NCI-H345 treated with DMSO at 0.1 percent for 48 hours (cell line): Measurements from ENCODE around the gene LMNTD2.

Source experiments
- DNase-seq: peaks from one replicate; lab custom pipeline; 2025; ENCODE audit not compliant: unreplicated experiment; lab: John Stamatoyannopoulos, UW

Gene LMNTD2

DNA sequence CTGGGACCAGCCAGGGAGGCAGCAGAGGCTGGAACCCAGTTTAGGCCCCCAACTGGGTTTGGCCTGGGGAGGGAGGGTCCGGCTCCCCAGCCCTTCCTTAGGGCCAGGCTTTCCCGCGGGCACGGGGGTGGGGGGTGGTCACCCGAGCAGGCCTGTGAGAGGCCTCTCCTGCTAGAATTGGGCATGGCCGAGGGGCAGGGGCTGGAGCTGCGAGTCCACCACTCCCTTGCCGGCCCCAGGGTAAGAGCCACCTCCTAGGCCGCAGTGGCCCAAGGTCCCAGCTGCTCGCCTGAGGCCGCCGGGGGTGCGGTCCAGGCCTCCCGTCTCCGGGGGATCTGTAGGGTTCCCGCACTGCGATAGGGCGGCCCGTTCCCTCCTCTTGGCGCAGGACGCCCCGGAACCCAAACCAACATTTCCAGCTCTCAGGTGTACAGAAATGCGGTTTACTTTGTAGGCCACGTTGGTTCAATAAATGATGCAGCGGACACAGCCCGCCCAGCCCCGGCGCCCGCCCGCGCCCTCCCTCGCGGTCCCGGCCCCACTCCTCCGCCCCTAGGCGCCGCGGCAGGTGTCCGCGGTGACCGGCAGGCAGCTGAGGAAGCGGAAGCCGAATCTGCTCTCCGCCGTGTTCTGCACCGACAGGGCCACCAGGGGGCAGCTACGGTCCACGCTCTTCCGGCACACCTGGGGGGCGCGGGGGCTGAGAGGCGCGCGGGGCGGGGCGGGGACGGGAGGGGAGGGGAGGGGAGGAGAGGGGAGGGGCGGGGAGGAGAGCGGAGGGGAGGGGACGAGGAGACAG, 5.9 kb downstream of the LMNTD2 start:
- DNase-seq: peak; percentile 80

DNA sequence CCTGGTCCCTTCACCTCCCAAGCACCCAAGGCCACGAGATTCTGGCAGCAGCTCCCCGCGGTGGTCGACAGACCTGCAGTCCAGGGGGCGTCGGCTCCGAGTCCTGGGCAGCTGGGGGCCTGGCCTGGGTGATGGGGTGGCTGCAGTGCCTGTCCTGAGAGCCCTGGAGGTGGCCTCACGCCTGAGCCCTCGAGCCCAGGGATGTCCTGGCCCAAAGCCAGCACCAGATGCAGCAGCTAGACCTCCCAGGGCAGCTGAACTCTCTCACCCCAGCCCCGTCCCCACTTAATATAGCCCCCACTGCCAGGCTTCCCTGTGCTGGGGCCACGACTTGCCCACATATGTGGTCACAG, 6.6 kb downstream of the LMNTD2 start:
- no peak for DNase-seq

DNA sequence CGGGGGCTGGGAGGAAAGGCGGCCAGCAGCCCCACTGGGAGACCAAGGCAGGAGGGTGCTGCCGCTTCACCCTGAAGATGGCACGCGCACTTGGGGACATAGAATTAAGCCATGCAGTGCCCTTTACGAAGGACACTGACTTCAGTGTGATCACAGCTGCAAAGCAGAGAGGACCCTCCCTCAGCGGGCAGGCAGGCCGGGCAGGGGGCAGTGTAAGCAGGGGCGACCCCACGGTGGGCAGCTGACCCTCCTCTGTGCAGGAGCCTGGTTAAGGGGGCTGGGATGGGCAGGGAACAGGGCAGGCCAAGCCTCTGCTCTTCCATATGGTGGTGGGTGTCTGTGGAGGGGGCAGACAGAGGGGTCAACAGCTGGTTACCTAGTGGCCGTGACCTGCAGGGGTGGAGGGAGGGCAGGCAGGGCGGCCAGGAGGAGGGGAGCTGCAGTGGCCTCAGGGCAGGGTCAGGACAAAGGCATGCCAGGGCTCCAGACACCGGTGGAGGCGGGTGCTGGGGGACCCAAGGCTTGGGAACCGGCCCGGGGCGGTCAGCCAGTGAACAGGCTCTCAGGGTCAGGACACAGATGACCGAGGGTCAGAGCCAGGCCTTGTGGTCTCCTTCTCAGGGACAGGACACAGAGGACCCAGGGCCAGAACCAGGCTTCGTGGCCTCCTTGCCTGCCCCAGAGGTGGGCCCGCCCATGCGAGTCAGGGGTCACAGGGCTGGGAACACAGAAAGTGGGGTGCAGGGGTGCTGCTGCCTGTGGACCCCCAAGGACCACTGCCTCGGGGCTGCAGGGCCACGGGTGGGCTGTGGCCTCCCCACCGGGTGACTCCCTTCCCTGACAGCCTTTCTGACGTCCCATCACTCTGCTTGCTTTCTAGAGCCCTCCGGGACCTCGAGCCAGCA, 7.2 kb downstream of the LMNTD2 start:
- DNase-seq: no peak

DNA sequence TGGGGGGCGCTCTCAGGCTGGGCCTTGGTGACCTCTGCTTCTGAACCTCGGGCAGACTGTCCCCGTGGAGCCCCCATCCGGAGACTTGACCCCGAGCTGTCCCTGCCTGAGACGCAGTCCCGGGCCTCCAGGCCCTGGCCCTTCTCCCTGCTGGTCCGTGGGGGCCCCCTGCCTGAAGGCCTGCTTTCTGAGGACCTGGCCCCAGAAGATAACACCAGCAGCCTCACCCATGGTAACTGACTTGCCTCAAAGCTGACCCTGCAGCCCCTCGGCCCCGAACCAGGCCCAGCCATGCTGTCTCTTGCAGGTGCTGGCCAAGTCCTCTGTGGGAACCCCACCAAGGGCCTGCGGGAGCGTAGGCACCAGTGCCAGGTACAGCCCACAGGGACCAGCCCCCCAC, 8.9 kb downstream of the LMNTD2 start:
- no peak for DNase-seq

DNA sequence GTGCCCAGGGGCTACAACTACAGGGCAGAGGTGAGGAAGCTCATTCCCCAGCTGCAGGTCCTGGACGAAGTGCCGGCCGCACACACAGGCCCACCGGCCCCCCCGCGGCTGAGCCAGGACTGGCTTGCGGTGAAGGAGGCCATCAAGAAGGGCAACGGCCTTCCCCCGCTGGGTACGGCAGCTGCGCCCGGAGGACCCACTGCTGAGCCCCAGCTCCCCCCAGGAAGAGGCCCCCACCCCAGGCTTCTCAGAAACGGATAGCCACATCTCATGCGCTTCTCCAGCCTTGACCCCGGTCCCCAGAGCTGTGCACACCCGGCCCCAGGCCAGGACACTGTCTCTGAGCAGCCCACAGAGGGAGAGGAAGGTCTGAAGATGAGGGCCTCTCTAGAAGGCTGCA, 9.4 kb downstream of the LMNTD2 start:
- DNase-seq: no peak

DNA sequence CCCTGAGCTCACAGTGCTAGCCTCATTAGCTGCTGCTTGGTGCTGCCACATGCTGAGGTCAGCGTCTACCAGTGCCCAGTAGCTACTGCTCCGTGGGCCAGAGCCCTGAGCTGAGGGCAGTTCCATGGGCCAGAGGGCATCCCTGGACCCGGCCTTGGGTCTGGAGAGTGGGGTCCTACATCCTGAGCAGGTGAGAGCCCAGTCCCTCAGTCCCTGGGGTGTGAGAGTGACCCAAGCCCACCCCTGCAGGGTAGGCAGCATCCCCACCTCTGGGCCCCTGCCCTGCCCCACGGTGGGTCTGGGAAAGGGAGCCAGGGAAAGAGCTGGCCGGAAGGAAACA, 9.8 kb downstream of the LMNTD2 start:
- no peak for DNase-seq

DNA sequence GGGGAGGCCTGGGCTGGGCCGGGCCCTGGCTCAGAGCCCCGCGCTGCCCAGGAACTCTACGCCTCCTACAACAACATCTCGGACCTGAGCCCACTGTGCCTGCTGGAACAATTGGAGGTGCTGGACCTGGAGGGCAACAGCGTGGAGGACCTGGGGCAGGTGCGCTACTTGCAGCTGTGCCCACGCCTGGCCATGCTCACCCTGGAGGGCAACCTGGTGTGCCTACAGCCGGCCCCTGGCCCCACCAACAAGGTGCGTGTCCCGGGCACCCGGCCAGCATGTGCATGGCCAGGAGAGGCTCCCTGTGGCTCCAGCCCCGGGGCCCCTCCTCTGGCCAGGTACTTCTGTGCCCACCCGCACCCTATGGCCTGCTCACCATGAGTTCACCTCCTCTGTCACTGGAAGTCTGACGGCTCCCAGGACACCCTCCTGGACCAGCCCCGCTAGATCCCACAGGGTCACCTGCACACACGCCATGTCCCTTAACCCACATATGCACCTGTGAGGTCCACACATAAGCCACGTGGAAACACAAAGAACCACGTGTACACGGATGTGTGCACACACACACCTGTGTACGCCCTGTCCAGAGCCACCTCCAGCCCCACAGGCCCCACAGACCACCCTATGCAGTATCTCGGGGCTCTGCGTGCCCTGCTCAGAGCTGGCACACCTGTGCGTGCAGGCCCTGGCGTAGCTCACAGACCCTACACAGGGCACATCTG, 10.4 kb downstream of the LMNTD2 start:
- DNase-seq: no peak

DNA sequence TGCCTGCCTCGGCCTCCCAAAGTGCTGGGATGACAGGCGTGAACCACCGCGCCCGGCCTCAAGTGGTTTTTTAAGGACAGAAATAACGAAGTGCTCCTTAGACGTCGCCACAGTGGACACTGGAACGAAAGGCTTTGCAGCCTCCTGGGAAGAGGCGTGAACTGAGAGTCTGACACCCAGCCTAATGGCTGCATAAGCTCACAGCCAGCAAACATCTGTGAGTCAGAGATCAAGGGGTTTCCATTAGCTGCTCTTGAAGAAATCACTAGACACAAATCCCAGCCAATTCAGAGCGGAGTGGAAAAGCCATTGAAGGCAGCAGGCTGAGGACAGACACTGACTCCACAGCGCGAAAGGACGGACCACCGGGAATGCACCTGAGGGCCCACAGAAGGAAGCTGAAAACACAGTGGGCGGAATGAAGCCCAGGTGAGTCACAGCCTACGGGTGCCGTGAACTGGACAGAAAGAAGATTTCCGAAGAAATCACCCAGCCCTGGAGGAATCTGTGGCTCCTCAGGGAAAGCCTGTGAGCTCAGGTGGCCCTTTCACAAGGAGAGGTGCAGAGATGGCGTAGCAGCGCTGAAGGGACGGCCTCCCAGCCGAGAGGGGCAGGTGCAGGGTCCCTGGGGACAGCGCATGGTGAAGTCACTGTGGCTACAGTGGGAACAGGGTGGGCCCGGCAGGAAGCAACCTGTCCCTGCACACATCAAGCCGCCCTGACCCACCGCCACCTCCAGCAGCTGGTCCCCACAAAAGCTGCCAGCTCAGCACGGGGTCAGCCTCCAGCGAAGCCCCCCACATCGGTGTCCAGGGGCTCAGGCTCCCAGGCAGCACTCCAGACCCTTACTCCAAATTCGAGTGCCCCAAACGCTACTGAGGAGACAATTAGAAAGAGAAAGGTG, 11.6 kb downstream of the LMNTD2 start:
- DNase-seq: no peak

DNA sequence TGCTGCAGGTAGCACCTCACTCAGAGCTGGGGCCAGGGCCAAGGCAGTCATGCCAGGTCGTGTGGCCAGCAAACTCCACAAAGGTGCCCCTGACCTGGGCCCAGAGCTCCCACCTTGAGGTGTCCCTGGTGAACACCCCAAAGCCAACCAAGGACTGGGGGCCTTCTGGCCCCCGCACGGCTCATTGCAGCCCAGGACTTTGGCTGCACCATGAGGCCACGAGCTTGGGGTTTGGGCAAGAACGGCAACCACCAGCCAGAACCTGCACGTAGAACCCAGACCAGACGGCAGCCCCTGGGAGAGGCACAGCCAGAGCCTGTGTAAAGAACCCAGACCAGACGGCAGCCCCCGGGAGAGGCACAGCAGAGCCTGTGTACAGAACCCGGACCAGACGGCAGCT, 15.4 kb downstream of the LMNTD2 start:
- no peak for DNase-seq

DNA sequence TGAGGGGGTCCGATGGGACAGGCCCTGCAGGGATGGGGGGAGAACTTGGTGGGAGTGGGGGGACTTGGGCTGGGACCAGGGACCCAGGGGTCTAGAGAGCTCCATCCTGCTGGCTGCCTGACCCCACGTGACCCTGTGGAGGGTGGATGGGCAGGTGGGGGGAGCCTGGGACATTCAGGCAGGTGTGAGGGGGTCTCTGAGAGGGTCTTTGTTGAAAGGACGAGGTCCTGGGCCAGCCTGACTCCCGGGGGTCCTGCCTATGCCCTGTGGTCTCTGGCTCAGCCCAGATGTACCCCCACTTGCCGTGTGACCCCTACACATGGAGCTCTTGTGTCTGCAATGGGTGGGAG, 15.7 kb downstream of the LMNTD2 start:
- no peak for DNase-seq

DNA sequence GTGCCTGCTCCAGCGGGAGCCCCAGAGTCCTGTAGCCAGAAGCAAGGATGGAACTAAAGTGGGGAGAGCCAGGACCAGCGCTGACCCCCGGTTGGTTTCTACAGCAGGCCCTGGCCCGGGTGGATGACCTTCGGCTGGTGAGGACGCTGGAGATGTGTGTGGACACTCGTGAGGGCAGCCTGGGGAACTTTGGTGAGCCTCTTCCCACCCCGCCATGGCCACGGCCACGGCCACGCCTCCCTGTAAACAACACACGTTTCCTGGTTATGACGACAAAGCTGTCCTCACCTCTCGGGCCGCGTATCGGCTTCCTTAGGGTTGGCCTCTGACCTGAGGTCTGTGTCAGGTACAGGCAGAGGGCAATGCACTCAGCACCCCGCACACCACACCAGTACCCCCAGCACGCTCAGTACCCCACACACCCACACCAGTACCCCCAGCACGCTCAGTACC, 19.1 kb downstream of the LMNTD2 start:
- no peak for DNase-seq

DNA sequence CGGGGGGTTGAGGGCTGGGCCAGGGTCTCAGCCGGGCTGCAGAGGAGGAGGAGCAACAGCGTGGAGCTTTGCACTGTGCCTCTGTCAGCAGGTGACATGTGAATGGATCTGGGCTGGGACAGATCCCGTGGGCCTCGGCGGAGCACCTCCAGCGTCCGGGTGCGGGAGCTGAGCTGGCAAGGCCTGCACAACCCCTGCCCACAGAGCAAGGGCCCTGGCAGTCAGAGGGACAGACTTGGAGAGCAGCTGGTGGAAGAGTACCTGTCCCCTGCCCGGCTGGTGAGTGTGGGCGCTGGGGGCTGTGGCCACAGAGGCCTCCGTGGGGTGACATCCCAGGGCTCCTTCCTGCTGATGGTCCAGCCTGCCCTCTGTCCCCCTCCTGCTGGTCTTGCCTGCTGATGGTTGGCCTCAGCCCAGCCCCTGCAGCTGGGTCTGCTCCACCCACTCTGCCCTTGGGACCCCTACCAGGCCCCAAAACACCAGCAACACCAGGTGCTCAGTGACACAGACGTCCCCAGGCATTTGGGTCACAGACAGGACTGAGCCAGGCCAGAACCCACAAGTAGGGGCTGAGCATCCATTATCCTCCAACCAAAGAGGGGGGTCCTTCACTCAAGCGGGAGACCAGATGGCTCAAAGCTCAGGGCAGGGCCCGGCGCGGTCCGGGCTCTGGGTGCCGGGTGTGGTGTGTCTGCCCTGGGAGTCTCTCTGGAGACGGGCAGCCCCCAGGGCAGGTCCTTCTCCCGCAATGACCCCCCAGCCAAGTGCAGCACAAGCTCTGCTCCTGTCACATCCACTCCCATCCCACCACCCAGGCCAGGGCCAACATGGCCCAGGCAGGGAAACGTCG, 19.7 kb downstream of the LMNTD2 start:
- no peak for DNase-seq

DNA sequence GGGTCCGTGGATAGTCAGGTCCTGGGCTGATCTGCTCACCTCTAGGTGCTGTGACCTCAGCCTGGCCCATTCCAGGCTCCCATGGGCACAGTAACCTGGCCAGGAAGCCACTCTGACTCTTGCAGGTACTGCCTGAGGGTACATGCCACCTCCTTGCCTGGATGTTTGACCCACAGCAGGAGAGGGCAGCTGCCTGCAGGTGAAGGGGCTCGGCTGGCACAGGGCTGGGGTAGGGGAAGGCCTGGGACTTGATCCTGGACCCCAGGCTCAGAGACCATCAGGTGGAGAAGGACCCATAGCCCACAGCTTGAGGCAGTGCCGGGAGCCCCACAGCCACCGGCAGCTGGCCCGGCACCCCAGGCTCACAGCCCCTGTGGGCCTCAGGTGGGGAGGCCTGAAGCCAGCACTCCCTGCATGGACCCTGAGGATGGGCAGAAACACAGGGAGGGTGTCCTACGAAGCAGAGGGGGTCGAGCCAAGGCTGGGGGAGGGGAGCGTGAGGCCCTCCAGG, 20.5 kb downstream of the LMNTD2 start:
- DNase-seq: no peak

DNA sequence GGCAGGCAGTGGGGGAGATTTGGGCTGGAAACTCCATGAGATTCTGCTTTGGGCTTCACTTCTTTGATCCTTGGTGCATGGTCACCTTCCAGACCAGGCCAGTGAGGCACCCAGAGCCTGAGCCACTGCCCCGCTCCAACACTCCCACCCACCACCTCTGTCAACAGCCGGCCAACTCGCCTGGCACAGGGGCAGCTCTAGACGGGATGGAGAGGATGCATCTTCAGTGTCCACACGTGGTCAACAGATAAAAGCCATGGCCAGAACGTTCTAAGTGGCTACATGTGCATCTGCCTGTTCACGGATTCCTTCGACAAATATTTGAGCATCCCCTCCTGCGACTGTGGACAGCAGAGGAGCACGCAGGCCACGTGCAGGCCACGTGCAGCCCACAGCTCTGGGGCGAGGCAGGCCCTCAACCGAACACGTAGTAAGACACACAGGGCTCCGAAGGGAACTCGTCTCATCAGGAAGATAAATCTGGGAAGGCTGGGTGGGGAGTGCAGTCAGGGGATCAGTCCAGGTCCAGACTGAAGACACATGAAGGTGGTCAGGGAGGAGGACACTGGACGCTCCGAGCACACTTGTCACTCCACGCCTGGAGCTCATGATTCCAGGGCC, 22.0 kb downstream of the LMNTD2 start:
- no peak for DNase-seq

DNA sequence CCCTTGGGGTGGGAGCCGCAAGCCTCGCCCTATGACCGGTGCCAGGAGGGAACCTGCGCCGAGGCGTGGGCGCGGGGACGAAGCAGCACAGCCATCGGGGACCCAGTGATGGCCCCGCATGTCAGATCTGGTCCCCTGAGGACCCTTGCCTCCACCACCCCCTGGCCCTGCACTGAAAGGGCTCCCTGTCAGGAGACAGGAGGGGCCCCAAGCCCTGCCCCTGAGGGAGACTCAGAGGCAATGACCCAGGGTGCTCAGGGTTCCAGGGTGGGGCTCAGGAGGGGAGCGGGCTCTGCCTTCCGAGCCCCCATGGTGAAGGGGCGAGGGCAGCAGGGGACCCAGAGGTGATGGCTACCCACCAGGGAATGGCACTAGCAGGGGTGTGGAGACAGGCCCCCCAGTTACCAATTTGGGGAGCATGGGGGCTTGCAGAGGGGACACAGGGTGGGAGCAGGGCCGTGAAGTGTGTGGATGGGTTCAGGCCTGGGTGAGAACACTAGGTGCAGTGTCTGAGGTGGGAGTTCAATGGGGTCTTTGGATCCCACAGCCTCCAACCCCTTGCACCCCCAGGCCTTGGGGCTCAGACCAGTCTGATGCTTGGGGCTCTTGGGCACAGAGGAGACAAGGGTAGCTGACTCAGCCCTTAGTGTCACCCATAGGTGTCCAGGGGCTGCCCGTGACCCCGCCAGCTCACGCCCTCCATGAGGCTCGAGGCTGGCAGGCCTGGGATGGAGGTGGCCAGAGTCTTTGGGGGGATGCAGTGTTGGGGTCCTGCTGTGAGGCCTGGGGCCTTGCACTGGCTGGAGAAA, 22.7 kb downstream of the LMNTD2 start:
- no peak for DNase-seq

DNA sequence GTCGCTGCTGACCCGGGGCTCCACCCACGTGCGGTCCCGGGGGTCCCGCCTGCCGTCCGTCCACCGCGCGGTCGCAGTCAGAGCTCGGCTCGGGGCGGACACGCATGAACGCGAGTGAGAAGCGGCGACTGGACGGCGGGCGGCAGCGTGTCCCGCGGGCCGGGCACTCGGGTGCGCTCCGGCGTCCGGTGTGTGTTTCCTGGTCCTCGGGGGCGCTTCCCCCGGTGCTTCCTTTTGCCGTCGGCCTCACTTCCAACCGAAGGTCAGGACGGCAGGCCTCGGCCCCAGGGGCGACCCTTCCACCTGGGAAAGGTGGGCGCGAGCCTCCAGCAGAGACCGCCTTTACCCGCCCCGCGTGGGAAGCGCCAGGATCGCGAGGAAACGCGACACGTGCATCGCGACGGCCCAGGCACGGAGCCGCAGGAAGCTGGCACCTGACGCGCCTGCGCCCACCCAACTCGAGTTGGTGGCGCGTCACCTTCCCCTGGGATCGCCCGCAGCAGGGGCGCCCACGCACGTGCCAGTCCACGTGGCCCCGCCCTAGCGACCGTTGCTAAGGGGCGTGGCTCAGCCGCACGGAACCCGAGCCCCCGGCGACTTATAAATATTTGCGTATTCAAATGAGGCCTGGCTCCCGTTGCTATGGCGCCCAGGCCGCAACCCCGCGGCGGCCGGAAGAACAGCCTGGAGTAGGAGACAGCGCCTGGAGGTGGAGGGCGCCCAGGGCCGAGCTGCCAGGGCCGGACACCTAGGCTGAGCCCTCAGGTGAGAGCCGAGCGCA, 23.5 kb downstream of the LMNTD2 start, which contains the start of gene LRRC56:
TSS of gene LRRC56 (plus strand) at position 687 of the 781 bp plus-strand sequence. CDS start 3,158 bp downstream, outside the sequence.
- DNase-seq: peak; percentile 61
